Fibroblast of pulmonary artery (primary cell): Measurements from ENCODE around the gene CACNA2D4.

Experiments used
- DNase-seq: peaks from one replicate; pipeline ENCODE4 v3.0.0-alpha.2; 2010; ENCODE audit warnings: low read depth
- H3K4me3 ChIP-seq: replicated peaks from 2 replicates; pipeline ENCODE4 v1.5.1; 2011; ENCODE audit warnings: low read depth, mild to moderate bottlenecking, control low read depth, low read length, moderate library complexity
- TF ChIP-seq, protein P1 (sequence below): IDR thresholded peaks from 2 replicates; pipeline ENCODE4 v1.5.1; 2011; ENCODE audit warnings: mild to moderate bottlenecking, control low read depth, low read length, inconsistent platforms; ENCODE audit errors: missing control alignments

Gene CACNA2D4

DNA sequence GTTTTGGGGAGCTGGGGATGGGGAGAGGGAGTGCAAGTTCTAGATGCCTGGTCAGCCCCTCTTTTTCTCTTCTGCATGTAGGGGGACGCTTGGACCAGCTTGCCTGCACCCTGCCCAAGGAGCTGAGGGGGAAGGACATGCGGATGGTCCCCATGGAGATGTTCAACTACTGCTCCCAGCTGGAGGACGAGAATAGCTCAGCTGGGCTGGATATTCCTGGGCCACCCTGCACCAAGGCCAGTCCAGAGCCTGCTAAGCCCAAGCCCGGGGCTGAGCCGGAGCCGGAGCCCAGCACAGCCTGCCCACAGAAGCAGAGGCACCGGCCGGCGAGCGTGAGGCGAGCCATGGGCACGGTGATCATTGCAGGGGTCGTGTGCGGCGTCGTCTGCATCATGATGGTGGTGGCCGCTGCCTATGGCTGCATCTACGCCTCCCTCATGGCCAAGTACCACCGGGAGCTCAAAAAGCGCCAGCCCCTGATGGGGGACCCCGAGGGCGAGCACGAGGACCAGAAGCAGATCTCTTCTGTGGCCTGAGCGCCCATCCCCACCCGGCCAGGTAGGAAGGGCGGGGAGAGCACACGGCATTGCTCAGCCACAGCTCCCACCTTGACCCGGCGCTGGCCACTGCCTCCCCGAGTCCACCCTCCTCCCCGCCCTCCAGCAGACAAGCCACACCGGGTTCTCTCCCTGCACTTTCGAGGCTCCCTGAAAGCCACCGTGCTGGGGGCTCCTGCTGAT is 84.1 kb downstream of the CACNA2D4 start:
- DNase-seq: no peak
- H3K4me3 ChIP-seq: no peak overlapping the region
- TF ChIP-seq, protein P1, sequence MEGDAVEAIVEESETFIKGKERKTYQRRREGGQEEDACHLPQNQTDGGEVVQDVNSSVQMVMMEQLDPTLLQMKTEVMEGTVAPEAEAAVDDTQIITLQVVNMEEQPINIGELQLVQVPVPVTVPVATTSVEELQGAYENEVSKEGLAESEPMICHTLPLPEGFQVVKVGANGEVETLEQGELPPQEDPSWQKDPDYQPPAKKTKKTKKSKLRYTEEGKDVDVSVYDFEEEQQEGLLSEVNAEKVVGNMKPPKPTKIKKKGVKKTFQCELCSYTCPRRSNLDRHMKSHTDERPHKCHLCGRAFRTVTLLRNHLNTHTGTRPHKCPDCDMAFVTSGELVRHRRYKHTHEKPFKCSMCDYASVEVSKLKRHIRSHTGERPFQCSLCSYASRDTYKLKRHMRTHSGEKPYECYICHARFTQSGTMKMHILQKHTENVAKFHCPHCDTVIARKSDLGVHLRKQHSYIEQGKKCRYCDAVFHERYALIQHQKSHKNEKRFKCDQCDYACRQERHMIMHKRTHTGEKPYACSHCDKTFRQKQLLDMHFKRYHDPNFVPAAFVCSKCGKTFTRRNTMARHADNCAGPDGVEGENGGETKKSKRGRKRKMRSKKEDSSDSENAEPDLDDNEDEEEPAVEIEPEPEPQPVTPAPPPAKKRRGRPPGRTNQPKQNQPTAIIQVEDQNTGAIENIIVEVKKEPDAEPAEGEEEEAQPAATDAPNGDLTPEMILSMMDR: no peak

DNA sequence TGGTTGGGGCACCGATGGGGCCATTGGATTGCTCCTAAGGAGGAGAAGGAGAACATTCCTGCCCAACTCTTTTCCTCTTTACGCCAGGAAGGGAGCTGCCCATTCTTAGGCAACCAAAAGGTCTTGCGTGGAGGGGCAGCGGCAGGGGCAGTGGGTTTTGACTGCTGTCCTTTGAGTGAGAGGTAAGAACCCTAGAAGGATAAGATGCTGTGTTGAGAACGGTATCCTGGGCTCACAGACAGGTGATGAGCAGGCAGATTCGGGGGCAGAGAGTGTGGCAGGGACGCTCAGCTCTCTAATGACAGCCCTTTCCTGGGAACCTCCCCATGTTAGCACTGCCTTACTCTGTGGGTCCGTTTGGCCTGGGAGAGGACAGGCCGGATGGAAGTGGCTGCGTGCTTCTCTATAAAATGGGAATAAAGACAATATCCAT is 84.8 kb downstream of the CACNA2D4 start:
- H3K4me3 ChIP-seq: no peak overlapping the region
- no peak for DNase-seq
- TF ChIP-seq, protein P1: no peak

DNA sequence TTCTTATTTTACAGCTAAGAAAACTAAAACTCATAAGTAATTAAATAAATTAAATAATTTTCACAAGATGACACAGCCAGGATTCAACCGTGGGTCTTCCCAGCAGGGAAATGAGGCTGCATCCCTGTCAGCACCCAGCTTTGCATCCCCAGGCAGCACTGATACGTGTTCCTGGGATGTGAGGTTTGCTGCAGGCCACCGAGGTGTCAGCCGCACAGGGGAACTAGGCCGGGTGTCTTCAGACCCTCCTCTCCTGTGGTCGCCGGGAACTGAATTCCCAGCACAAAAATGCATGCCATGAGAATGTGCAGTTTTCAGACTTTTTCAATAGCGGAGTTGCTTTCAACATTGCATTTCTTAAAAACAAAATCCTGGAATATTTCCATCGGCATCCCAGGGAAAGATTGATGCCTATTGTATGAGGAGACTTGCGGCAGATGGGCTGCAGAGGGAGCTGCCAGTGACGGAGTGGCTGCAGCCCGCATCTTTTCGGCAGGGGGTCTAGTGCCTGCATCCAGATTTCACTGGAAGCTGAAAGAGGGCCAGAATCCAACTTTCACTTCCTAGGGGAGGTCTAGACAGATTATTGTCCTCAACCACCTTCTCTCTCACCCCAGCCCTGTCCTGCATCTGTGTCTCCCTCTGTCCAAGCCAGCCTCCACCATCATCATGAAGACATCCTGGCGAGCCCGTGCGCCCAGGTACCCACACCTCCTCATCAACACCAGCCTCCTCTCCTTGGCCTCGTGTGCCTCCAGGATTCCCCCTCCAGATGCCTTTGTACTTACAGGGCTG is 85.5 kb downstream of the CACNA2D4 start:
- H3K4me3 ChIP-seq: no peak overlapping the region
- DNase-seq: no peak
- TF ChIP-seq, protein P1: no peak

DNA sequence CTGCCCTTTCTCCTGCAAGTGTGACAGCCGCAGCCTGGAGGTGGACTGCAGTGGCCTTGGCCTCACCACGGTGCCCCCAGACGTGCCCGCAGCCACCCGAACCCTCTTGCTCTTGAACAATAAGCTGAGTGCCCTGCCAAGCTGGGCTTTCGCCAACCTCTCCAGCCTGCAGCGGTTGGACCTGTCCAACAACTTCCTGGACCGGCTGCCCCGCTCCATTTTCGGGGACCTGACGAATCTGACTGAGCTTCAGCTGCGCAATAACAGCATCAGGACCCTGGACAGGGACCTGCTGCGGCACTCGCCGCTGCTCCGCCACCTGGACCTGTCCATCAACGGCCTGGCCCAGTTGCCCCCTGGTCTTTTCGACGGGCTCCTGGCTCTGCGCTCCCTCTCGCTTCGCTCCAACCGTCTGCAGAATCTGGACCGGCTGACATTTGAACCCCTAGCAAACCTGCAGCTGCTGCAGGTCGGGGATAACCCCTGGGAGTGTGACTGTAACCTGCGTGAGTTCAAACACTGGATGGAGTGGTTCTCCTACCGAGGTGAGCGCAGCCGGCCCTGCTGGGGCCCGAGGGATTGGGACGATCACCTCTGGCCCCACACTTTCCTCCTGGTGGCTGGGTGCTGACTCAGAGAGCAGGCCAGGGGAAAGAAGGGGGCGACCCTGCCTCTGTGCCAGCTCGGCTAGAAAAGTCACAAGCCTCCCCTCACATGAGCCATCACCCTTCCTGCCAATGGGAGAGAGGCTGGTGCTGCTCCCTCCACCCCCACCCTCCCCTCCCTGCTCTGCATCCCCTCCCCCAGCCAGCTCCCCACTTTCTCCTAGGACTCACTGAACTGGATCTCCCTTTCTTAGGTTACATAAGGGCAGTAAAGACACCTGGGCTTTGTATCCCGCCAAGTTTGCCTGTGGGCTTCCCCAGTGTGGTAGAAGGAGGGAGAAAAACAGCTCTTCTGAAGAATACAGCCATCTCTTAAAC is 87.2 kb downstream of the CACNA2D4 start:
- TF ChIP-seq, protein P1: no peak
- no peak overlapping the region for H3K4me3 ChIP-seq
- peak; percentile 72 for DNase-seq

DNA sequence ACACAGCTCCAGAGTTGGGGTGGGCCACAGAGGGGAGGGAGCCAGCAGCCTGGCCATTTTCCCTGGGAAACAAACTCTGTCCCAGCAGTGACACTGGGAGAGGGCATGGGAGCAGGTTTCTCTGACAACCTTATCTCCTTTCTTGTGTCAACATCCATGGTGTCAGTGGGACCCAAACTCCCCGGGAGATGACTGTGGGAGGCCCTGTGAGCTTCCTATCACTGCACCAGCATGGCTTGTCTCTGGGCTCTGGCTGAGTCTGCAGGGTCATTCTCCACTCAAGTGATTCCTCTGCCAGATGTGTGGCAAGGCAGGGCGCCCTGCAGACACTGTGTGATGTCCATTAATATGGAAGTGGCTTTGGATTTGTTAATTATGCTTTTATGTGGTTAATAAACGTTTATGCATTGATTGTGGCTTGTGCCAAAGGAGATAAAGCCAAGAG is 88.0 kb downstream of the CACNA2D4 start:
- no peak overlapping the region for H3K4me3 ChIP-seq
- no peak for DNase-seq
- TF ChIP-seq, protein P1: no peak

DNA sequence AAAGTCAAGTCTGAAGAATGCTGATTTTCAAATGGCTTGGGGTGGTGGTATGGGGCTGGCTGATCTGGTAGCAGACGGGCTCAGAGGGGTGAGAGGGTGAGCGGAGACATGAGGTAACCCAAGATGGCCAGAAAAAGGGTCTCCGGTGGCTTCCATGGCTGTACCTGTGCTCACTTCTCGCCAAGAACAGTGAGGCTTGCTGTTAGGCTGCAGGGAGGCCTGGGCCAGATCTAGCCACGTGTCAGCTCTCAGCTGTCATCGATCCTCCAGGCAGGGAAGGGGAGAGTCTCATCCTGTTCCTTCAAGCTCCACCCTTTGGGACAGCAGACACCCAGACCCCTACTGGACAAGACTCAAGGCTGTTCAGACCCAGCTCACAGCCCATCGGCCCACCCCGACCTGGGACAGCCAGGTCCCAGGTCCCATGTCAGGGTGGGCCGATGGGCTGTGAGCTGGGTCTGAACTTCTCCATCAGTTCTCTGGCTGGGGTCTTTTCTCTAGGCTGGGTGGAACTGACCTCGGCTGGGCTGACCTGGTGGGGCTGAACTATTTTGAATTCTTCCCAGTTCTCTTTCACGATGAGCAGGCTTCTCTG is 89.0 kb downstream of the CACNA2D4 start:
- H3K4me3 ChIP-seq: no peak overlapping the region
- DNase-seq: no peak
- TF ChIP-seq, protein P1: no peak
